Measurements from ENCODE around the gene RALGAPB. TPM values are rescaled to one million over a fixed set of nuclear protein-coding genes. Genes with fewer than 3 reads are reported as not detected.
A peak's percentile ranks its signal among the peaks of the same experiment; 100 is the strongest.

Gene RALGAPB
- total and polyA plus RNA-seq, 2 experiments from 2014 or later = 10.2 to 40.4 TPM

DNA sequence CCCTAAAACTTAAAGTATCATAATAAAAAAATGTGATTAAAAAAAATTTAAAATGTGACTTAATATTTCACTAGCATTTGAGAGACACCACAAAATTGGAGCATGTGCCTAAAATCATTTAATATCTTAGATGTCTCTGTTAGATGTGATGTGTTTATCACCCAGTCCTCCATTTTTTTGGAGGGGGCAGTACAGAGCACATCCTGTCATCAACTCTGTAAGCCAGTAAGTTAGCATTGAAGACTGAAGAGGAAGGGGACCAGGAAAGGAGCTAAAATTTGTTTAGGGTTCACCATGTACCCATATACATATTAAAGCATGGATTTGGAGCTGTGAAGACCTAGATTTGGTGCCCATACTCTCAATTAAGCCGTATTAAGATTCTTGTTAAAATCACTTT lies 77.6 kb downstream of the RALGAPB start:
- DNase-seq (ENCODE audit: low spot score) = peak; percentile 34
- Histone ChIP-seq H3K4me2 (no peak overlapping the region), H3K79me2 (replicated peaks; ENCODE audit: insufficient read depth) (no peaks in the 10 kb centered on the region), H3K4me3 (no peak overlapping the region), H3K27ac (ENCODE audit: low read depth) (no peak overlapping the region), H3K36me3 (ENCODE audit: insufficient read depth) (peaks cover 41% of the 10 kb centered on the region), H3K9me2 (ENCODE audit: insufficient read depth) (no peaks in the 10 kb centered on the region), H4K20me1 (replicated peaks; ENCODE audit: insufficient read depth) (peaks cover 13% of the 10 kb centered on the region), H3K27me3 (ENCODE audit: insufficient read depth) (no peaks in the 10 kb centered on the region), H2AFZ (no peak overlapping the region), H3F3A (replicated peaks; ENCODE audit: low read depth) (no peaks in the 10 kb centered on the region), H3K4me1 (ENCODE audit: insufficient read depth) (no peaks in the 10 kb centered on the region)
- Mint-ChIP-seq H3K27me3 (ENCODE audit: insufficient read depth, low read depth, poor library complexity) (no peaks in the 10 kb centered on the region), H3K9me3 (no peaks in the 10 kb centered on the region), H3K27ac (no peak overlapping the region), H3K4me3 (no peak overlapping the region), H3K36me3 (ENCODE audit: low read depth) (peaks cover 29% of the 10 kb centered on the region), H3K4me1 (no peaks in the 10 kb centered on the region)
- TF ChIP-seq, protein P1, sequence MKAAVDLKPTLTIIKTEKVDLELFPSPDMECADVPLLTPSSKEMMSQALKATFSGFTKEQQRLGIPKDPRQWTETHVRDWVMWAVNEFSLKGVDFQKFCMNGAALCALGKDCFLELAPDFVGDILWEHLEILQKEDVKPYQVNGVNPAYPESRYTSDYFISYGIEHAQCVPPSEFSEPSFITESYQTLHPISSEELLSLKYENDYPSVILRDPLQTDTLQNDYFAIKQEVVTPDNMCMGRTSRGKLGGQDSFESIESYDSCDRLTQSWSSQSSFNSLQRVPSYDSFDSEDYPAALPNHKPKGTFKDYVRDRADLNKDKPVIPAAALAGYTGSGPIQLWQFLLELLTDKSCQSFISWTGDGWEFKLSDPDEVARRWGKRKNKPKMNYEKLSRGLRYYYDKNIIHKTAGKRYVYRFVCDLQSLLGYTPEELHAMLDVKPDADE (IDR thresholded peaks at IDR 0.05) = no peak
- TF ChIP-seq ZNF331 (CRISPR knock-in tag; IDR thresholded peaks at IDR 0.05; ENCODE audit: low read depth) = no peak
- TF ChIP-seq CREB1 (CRISPR knock-in tag; IDR thresholded peaks at IDR 0.05; ENCODE audit: low read depth) = no peak
- no peak for TF ChIP-seq STAT1 (IDR thresholded peaks at IDR 0.05; ENCODE audit: unreplicated experiment)
- TF ChIP-seq, protein P2, sequence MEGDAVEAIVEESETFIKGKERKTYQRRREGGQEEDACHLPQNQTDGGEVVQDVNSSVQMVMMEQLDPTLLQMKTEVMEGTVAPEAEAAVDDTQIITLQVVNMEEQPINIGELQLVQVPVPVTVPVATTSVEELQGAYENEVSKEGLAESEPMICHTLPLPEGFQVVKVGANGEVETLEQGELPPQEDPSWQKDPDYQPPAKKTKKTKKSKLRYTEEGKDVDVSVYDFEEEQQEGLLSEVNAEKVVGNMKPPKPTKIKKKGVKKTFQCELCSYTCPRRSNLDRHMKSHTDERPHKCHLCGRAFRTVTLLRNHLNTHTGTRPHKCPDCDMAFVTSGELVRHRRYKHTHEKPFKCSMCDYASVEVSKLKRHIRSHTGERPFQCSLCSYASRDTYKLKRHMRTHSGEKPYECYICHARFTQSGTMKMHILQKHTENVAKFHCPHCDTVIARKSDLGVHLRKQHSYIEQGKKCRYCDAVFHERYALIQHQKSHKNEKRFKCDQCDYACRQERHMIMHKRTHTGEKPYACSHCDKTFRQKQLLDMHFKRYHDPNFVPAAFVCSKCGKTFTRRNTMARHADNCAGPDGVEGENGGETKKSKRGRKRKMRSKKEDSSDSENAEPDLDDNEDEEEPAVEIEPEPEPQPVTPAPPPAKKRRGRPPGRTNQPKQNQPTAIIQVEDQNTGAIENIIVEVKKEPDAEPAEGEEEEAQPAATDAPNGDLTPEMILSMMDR (conservative IDR thresholded peaks at IDR 0.05; ENCODE audit: low read depth in 2 of 2) = peak; percentile 26 to 53; a peak in 3 of 4 replicates
- TF ChIP-seq, protein P3, sequence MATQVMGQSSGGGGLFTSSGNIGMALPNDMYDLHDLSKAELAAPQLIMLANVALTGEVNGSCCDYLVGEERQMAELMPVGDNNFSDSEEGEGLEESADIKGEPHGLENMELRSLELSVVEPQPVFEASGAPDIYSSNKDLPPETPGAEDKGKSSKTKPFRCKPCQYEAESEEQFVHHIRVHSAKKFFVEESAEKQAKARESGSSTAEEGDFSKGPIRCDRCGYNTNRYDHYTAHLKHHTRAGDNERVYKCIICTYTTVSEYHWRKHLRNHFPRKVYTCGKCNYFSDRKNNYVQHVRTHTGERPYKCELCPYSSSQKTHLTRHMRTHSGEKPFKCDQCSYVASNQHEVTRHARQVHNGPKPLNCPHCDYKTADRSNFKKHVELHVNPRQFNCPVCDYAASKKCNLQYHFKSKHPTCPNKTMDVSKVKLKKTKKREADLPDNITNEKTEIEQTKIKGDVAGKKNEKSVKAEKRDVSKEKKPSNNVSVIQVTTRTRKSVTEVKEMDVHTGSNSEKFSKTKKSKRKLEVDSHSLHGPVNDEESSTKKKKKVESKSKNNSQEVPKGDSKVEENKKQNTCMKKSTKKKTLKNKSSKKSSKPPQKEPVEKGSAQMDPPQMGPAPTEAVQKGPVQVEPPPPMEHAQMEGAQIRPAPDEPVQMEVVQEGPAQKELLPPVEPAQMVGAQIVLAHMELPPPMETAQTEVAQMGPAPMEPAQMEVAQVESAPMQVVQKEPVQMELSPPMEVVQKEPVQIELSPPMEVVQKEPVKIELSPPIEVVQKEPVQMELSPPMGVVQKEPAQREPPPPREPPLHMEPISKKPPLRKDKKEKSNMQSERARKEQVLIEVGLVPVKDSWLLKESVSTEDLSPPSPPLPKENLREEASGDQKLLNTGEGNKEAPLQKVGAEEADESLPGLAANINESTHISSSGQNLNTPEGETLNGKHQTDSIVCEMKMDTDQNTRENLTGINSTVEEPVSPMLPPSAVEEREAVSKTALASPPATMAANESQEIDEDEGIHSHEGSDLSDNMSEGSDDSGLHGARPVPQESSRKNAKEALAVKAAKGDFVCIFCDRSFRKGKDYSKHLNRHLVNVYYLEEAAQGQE (IDR thresholded peaks at IDR 0.05; ENCODE audit: unreplicated experiment) = no peak
- TF ChIP-seq, protein P4, sequence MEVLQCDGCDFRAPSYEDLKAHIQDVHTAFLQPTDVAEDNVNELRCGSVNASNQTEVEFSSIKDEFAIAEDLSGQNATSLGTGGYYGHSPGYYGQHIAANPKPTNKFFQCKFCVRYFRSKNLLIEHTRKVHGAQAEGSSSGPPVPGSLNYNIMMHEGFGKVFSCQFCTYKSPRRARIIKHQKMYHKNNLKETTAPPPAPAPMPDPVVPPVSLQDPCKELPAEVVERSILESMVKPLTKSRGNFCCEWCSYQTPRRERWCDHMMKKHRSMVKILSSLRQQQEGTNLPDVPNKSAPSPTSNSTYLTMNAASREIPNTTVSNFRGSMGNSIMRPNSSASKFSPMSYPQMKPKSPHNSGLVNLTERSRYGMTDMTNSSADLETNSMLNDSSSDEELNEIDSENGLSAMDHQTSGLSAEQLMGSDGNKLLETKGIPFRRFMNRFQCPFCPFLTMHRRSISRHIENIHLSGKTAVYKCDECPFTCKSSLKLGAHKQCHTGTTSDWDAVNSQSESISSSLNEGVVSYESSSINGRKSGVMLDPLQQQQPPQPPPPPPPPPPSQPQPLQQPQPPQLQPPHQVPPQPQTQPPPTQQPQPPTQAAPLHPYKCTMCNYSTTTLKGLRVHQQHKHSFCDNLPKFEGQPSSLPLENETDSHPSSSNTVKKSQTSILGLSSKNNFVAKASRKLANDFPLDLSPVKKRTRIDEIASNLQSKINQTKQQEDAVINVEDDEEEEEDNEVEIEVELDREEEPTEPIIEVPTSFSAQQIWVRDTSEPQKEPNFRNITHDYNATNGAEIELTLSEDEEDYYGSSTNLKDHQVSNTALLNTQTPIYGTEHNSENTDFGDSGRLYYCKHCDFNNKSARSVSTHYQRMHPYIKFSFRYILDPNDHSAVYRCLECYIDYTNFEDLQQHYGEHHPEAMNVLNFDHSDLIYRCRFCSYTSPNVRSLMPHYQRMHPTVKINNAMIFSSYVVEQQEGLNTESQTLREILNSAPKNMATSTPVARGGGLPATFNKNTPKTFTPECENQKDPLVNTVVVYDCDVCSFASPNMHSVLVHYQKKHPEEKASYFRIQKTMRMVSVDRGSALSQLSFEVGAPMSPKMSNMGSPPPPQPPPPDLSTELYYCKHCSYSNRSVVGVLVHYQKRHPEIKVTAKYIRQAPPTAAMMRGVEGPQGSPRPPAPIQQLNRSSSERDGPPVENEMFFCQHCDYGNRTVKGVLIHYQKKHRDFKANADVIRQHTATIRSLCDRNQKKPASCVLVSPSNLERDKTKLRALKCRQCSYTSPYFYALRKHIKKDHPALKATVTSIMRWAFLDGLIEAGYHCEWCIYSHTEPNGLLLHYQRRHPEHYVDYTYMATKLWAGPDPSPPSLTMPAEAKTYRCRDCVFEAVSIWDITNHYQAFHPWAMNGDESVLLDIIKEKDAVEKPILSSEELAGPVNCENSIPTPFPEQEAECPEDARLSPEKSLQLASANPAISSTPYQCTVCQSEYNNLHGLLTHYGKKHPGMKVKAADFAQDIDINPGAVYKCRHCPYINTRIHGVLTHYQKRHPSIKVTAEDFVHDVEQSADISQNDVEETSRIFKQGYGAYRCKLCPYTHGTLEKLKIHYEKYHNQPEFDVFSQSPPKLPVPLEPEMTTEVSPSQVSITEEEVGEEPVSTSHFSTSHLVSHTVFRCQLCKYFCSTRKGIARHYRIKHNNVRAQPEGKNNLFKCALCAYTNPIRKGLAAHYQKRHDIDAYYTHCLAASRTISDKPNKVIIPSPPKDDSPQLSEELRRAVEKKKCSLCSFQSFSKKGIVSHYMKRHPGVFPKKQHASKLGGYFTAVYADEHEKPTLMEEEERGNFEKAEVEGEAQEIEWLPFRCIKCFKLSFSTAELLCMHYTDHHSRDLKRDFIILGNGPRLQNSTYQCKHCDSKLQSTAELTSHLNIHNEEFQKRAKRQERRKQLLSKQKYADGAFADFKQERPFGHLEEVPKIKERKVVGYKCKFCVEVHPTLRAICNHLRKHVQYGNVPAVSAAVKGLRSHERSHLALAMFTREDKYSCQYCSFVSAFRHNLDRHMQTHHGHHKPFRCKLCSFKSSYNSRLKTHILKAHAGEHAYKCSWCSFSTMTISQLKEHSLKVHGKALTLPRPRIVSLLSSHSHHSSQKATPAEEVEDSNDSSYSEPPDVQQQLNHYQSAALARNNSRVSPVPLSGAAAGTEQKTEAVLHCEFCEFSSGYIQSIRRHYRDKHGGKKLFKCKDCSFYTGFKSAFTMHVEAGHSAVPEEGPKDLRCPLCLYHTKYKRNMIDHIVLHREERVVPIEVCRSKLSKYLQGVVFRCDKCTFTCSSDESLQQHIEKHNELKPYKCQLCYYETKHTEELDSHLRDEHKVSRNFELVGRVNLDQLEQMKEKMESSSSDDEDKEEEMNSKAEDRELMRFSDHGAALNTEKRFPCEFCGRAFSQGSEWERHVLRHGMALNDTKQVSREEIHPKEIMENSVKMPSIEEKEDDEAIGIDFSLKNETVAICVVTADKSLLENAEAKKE (CRISPR knock-in tag; IDR thresholded peaks at IDR 0.05) = no peak
- TF ChIP-seq NANOG (IDR thresholded peaks at IDR 0.05; ENCODE audit: borderline replicate concordance) = no peak
- no peak; the same call in 1 of the 3 replicates for ATAC-seq

Measured in GM23338 (cell line).